ENCODE results near the gene RHOF.
A peak's percentile ranks its signal among the peaks of the same experiment; 100 is the strongest.
"Not testable (repeated sequence)": the region's sequence is repeated elsewhere in the genome, so short reads cannot be mapped to it uniquely, and the experiment has no call there.

Gene RHOF

DNA sequence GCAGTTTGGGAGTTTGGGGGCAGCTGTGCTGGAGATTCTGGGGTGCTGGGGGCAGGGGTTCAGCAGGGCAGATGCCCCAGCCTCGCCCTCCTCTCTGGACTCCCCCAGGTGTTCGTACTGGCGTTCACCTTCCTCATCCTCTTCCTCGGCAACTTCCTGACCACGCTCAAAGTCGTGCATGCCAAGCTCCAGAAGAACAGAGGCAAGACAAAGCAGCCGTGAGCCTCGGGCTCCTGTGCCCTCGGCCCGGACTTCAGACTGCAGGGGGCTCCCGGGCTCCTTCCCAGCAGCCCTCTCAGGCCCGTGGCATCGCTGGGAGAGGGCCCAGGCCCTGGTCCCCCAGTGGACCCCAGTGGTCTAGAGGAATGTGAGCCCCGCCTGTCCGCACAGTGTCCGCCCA lies 18.0 kb downstream of the RHOF start:
- no peak for DNase-seq (ENCODE audit: low spot score)

DNA sequence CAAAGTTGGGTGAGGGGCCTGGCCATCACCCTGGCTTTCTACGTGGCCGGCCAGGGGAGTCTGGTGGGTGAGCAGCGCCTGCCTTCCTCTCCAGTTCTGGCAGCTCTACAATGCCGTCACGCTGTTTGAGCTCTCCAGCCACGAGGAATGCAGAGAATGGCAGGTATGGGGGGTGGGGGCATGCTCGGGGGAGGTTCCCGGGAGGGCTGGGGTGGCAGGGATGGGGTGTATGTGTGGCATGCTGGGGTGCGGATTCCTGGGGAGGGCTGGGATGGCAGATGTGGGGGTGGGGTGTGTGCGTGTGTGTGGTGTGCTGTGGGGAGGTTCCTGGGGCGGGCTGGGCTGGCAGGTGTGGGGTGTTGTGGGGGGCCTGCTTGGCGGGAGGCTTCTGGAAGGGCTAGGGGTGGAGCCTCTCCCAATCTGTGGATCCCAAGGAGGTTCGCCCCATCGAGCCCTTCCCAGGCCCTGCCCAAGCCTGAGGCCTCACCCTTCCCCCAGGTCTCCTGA lies 18.5 kb downstream of the RHOF start:
- DNase-seq (ENCODE audit: low spot score), result no peak

- DNase-seq (ENCODE audit: low spot score), result peak; percentile 71
Observed at GRCh38 chr12:121773011-121773777, 20.3 kb downstream of the RHOF start.

DNA sequence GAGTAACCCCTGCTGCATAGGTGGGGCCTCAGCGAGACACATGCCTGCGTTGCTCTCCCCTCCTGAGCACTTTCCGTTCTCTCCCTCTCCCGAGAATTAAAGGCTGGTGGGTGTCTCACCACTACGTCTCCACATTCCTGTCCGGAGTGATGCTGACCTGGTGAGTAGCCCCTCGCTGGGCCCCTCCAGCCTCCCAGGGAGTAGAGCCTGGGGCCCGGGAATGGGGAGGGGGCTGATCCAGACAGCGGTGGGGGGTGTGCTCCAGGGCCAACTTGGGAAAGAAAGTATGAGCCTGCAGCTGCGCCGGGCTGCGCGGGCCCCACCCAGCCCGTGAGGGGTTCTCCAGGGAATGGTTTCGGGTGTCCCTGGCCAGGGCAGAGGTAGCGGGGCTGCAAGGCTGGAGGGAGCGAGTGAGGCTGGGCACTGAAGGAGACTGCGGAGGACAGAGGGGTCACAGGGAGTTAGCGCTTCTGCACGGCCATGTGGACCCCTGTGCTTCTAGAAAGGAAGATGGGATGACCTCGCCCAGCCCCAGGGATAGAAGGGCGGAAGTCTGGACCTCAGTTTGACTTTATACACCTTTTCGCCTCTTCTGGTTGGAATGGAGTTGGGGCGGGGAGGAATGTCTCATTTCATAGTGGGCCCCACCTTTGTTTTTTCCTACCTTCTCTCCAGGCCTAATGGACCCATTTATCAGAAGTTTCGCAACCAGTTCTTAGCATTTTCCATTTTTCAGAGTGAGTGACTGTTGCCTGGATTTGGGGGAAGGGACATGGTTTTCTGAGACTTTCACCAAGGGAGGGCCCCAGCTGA lies 22.5 kb downstream of the RHOF start:
- no peak for DNase-seq (ENCODE audit: low spot score)

GRCh38 chr12:121770388-121770787 lies 23.1 kb downstream of the RHOF start:
- DNase-seq (ENCODE audit: low spot score), result no peak

DNA sequence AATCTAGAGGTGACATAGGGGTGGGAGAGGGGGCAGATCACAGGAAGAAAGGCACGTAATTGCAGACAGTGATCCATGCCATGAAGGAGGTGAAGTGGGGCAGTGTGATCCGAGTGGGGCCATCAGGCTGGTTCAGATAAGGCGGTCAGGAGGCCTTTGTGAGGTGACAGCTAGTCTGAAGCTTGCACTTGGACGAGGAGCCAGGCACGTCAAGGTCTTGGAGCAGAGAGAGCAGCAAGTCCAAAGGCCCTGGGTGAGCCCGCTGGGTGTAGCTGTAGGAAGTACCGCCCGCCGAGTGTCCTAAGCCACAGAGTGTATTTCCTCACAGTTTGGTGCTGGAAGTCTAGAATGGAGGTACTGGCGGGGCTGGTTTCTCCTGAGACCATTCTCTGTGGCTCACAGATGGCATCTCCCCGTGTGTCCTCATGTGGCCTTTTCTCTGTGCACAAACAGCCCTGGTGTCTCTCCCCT lies 23.6 kb downstream of the RHOF start:
- no peak for DNase-seq (ENCODE audit: low spot score)

- no peak for DNase-seq (ENCODE audit: low spot score)
Observed at GRCh38 chr12:121769297-121769830, 24.1 kb downstream of the RHOF start.

DNA sequence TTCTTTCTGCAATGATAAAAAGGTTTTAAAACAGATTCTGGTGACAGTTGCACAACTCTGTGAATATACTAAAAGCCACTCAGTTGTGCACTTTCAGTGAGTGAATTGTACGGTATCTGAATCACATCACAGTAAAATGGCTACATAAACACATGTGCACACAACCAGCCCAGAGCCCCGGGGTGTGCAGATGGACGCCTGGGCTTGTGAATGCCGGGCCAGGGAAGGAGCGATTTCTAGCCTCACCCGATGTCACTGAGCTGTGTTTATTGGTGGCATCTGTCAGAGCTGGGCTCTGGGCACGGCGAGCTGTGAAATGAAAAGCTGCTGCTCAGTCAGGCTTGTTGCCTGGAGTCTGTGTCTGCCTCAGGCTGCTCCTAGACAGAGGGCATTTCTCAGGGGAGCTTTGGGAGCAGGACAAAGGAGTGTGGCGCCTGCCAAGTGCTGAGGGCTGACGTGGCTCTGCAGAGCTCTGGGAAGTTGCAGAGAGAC lies 25.9 kb downstream of the RHOF start:
- no peak for DNase-seq (ENCODE audit: low spot score)

DNA sequence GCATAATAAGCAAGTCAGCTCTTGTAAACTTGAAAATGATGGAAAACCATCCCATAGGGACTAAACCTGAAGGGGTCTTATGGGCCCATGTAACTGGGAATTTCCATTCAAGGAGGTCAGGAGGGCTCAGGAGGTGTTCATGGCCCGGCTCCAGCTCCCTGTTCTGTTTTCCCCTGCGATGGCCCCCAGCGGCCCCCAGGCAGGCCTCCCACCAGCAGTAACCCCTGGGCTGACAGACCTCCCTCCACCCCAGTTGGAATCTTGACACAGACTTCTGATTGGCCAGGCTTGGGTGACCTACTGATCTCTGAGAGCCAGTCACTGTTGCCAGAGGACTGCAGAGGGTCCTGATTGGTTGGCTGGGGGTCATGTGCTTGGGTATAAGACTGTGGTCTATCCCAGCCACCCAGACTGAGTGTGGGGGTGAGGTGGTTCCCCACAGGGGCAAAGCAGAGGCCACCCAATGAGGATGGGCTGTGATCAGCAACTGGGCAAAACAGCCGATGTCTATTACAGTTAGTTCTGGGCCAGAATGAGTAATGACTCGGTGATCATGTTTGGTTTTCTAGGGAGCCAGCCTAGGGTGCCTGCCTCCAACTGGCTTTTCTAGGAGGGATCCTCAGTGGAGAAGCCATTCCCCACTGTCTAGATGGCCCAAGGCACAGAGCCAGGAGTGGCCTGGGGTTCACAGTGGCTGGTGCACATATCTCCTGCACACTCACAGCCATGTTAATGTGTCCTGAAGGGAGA lies 27.0 kb downstream of the RHOF start:
- no peak for DNase-seq (ENCODE audit: low spot score)

DNA sequence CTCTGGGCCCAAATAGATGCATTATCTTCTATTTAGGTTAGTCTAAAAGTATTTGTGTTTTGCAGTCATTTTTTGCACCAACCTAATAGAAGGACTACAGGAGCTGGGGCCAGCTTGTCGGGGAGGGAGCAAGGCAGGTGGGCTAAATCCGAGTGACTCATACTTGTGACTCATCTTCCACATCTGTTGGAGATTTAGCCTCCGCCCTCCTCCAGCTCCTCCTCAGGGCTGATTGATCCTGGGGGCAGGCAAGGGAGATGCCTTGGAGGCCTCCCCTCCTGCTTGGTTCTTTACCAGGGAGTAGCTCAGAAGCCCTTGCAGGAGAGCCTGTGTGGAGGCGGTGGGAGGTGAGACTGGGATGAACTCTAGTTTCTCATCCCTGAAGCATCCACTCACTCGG lies 27.9 kb downstream of the RHOF start:
- no peak for DNase-seq (ENCODE audit: low spot score)

GRCh38 chr12:121764808-121765207 lies 28.7 kb downstream of the RHOF start:
- DNase-seq (ENCODE audit: low spot score), result no peak

GRCh38 chr12:121762269-121762668 lies 31.2 kb downstream of the RHOF start:
- DNase-seq (ENCODE audit: low spot score), result no peak

DNA sequence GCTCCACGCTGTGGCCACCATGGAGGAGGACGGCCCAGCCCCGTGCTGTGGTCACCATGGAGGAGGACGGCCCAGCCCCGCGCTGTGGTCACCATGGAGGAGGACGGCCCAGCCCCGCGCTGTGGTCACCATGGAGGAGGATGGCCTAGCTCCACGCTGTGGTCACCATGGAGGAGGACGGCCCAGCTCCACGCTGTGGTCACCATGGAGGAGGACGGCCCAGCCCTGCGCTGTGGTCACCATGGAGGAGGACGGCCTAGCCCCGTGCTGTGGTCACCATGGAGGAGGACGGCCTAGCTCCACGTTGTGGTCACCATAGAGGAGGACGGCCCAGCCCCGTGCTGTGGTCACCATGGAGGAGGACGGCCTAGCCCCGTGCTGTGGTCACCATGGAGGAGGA lies 35.0 kb downstream of the RHOF start:
- DNase-seq (ENCODE audit: low spot score), result not testable (repeated sequence)

DNA sequence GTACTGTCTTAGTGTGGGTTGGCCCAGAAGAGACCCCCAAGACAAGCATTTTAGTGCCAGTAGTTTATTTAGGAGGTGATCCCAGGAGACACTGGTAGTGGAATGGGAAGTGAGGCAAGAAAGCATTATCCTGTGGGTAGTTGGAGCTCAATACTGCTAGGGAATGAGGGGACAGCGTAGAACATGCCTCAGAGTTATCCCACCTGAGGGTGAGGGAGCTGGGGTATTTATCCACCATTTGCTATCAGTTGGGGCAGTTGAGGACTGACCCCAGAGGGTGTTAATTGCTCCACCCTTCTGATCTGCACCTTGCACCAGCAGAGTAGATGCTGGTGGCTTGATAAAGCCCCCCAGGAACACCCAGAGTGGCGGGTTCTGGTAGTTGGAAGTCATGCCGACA lies 37.9 kb downstream of the RHOF start:
- DNase-seq (ENCODE audit: low spot score), result no peak

DNA sequence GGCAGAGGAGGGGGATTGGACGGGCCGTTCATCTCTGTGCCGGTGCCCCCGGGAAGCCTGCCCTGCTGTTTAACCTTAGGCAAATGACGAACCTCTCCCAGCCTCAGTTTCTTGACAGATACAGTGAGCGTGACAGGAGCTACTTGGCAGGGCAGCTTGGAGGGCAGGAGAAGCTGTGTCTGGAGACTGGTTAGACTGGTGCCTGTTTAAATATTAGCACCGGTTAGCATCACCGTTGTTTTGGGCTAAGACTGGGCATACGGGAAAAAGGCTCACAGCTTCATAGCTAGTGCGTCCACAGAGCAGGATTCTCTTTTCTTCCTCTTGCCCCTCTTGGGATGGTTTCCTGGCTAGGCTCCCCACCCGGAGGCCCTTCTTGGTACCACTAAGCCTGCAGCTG lies 38.7 kb downstream of the RHOF start:
- no peak for DNase-seq (ENCODE audit: low spot score)

GRCh38 chr12:121753844-121754264 lies 39.6 kb downstream of the RHOF start:
- DNase-seq (ENCODE audit: low spot score), result no peak

GRCh38 chr12:121751749-121752351 lies 41.6 kb downstream of the RHOF start:
- no peak for DNase-seq (ENCODE audit: low spot score)

GRCh38 chr12:121751034-121751433 lies 42.5 kb downstream of the RHOF start:
- no peak for DNase-seq (ENCODE audit: low spot score)

- DNase-seq (ENCODE audit: low spot score), result no peak
Observed at GRCh38 chr12:121750507-121750955, 43.0 kb downstream of the RHOF start.

DNA sequence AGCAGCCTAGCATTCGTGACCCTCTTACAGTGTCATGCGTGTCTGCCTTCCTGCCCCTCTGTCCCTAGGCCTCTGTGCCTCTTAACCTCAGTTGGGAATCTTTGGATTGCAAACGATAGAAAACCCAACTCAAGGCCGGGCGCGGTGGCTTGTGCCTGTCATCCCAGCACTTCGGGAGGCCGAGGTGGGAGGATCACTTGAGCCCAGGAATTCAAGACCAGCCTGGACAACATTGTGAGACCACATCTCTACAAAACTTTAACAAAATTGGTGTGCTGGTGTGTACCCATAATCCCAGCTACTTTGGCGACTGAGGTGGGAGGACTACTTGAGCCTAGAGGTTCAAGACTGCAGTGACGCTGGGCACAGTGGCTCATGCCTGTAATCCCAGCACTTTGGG lies 44.2 kb downstream of the RHOF start:
- no peak for DNase-seq (ENCODE audit: low spot score)

- DNase-seq (ENCODE audit: low spot score), result no peak
Observed at GRCh38 chr12:121748571-121749265, 44.8 kb downstream of the RHOF start.
